Nephron (organoid): Measurements from ENCODE around the gene CFAP61.

Source experiments
- H3K27ac Mint-ChIP-seq, 3 experiments: 2 replicates each; pipeline ENCODE4 v1.8.0; 2020; ENCODE audit warnings: mixed read lengths in 3 of 3, mild to moderate bottlenecking in 2 of 3, moderate library complexity in 1 of 3
- H3K27me3 Mint-ChIP-seq: 2 replicates; pipeline ENCODE4 v1.8.0; 2021; ENCODE audit warnings: low read depth, mild to moderate bottlenecking, moderate library complexity, mixed read lengths
- H3K36me3 Mint-ChIP-seq: 2 replicates; pipeline ENCODE4 v1.8.0; 2020; ENCODE audit warnings: low read depth, mixed read lengths
- H3K4me1 Mint-ChIP-seq: 2 replicates; pipeline ENCODE4 v1.8.0; 2020; ENCODE audit warnings: mixed read lengths
- H3K4me3 Mint-ChIP-seq, 3 experiments: 2 replicates each; pipeline ENCODE4 v1.8.0; 2020; ENCODE audit warnings: mild to moderate bottlenecking in 3 of 3, mixed read lengths in 3 of 3, moderate library complexity in 2 of 3
- H3K9me3 Mint-ChIP-seq: 2 replicates; pipeline ENCODE4 v1.8.0; 2020; ENCODE audit warnings: mixed read lengths
- CTCF ChIP-seq, 3 experiments: fragments of 200-600 bp; sonication (generic); IDR thresholded peaks; one replicate each; pipeline ENCODE4 v1.5.0; 2021; ENCODE audit warnings: antibody characterized with exemption in 3 of 3; ENCODE audit not compliant: unreplicated experiment in 3 of 3

Gene CFAP61

GRCh38 chr20:20065361-20065760 lies 13.0 kb downstream of the CFAP61 start:
- Mint-ChIP-seq H3K27me3 (peaks cover 18% of the 10 kb centered on the region), H3K9me3 (no peaks in the 10 kb centered on the region), H3K27ac (no peak overlapping the region), H3K36me3 (no peaks in the 10 kb centered on the region), H3K4me1 (peaks cover 8% of the 10 kb centered on the region), H3K4me3 (no peak overlapping the region)
- TF ChIP-seq CTCF (IDR thresholded peaks at IDR 0.05; ENCODE audit: unreplicated experiment in 3 of 3): no peak

- no peaks in the 10 kb centered on the region for H3K36me3 Mint-ChIP-seq
- peaks cover 17% of the 10 kb centered on the region for H3K4me1 Mint-ChIP-seq
- no peak overlapping the region for H3K27ac Mint-ChIP-seq
- H3K27me3 Mint-ChIP-seq: peaks cover 9% of the 10 kb centered on the region
- no peak for TF ChIP-seq CTCF (IDR thresholded peaks at IDR 0.05; ENCODE audit: unreplicated experiment in 3 of 3)
- H3K4me3 Mint-ChIP-seq: no peak overlapping the region
- H3K9me3 Mint-ChIP-seq: no peaks in the 10 kb centered on the region
These were observed 18.8 kb downstream of the CFAP61 start for GRCh38 chr20:20070871-20071726.

- TF ChIP-seq CTCF (IDR thresholded peaks at IDR 0.05; ENCODE audit: unreplicated experiment in 3 of 3): no peak
- H3K36me3 Mint-ChIP-seq: no peaks in the 10 kb centered on the region
- no peaks in the 10 kb centered on the region for H3K9me3 Mint-ChIP-seq
- H3K27me3 Mint-ChIP-seq: peaks cover 12% of the 10 kb centered on the region
- peak overlapping the region in 2 of 3 experiments; percentile 48 to 59 for H3K27ac Mint-ChIP-seq
- H3K4me1 Mint-ChIP-seq: peaks cover 35% of the 10 kb centered on the region
- peak overlapping the region in 1 of 3 experiments; percentile 22 for H3K4me3 Mint-ChIP-seq
These were observed 21.6 kb downstream of the CFAP61 start for GRCh38 chr20:20073801-20074371.

GRCh38 chr20:20075032-20075431 lies 22.7 kb downstream of the CFAP61 start:
- peaks cover 20% of the 10 kb centered on the region for H3K27me3 Mint-ChIP-seq
- H3K9me3 Mint-ChIP-seq: no peaks in the 10 kb centered on the region
- no peaks in the 10 kb centered on the region for H3K36me3 Mint-ChIP-seq
- no peak overlapping the region for H3K27ac Mint-ChIP-seq
- no peak for TF ChIP-seq CTCF (IDR thresholded peaks at IDR 0.05; ENCODE audit: unreplicated experiment in 3 of 3)
- peaks cover 39% of the 10 kb centered on the region for H3K4me1 Mint-ChIP-seq
- H3K4me3 Mint-ChIP-seq: no peak overlapping the region

GRCh38 chr20:20076297-20077065 lies 24.1 kb downstream of the CFAP61 start:
- H3K27me3 Mint-ChIP-seq: peaks cover 22% of the 10 kb centered on the region
- H3K9me3 Mint-ChIP-seq: no peaks in the 10 kb centered on the region
- H3K4me1 Mint-ChIP-seq: peaks cover 39% of the 10 kb centered on the region
- no peaks in the 10 kb centered on the region for H3K36me3 Mint-ChIP-seq
- TF ChIP-seq CTCF (IDR thresholded peaks at IDR 0.05; ENCODE audit: unreplicated experiment in 3 of 3): no peak
- peak overlapping the region in 2 of 3 experiments; percentile 38 to 42 for H3K27ac Mint-ChIP-seq
- no peak overlapping the region for H3K4me3 Mint-ChIP-seq
